G401 (cell line): ENCODE data around the gene PLCXD1. TPM values are rescaled to one million over a fixed set of nuclear protein-coding genes. Genes with fewer than 3 reads are reported as not detected.
A peak's percentile ranks its signal among the peaks of the same experiment; 100 is the strongest.
"Not testable (repeated sequence)": the region's sequence is repeated elsewhere in the genome, so short reads cannot be mapped to it uniquely, and the experiment has no call there.

Experiments
- DNase-seq: peaks from one replicate; pipeline ENCODE4 v3.0.0-alpha.2; 2015; ENCODE audit warnings: low spot score
- in situ Hi-C: cut with HindIII; loops from 2 replicates; pipeline ENCODE4 v1.10.0; 2016; ENCODE audit warnings: low sequenced_read_pairs, mixed read lengths
- total RNA-seq: library from RNA; depleted of rRNA; stranded (reverse); fragments of >200 nt; shearing (Covaris generic); gene quantifications from 2 replicates; pipeline ENCODE4 v1.2.3, GENCODE V29; 2014; rRNA removed

The PLCXD1 gene, protein sequence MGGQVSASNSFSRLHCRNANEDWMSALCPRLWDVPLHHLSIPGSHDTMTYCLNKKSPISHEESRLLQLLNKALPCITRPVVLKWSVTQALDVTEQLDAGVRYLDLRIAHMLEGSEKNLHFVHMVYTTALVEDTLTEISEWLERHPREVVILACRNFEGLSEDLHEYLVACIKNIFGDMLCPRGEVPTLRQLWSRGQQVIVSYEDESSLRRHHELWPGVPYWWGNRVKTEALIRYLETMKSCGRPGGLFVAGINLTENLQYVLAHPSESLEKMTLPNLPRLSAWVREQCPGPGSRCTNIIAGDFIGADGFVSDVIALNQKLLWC
- total RNA-seq = 18.9 and 24.0 TPM in 2 replicates

DNA sequence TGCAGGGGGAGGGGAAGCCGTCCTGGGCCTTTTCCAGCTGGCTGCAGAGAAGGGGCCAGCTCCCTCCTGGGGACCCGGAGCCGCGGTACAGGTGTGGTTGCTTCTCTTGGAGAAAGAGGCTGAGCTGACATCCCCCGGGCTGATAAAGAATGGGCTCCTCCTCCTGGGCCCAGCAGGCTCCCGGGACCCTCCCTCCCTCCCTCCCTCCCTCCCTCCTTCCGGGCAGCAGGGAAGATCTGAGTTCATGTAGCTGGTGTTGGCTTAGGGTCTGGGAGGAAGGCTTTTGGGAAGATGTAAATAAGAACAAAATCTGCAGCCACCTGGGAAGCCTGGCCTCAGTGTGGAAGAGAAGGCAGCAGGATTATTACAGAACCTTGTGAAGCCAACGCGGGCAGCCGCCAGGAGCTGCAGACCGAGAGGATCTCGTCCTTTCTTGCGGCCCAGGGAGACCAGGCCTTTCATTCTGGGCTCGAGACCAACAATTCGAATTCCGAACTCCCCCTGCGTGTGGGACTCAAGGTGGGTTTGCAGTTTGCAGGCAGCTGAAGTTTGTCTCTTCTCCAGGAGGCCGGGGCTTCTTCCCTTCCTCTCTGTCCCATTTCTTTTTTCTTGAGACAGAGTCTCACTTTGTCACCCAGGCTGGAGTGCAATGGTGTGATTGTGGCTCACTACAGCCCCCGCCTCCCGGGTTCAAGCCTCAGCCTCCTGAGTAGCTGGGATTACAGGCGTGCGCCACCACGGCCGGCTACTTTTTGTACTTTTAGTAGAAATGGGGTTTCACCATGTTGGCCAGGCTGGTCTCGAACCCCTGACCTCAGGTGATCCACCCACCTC is at the start of gene PLCXD1:
Gene PLCXD1 (plus strand): TSS at position 216 of the 834 bp plus-strand sequence. CDS start 2,807 bp downstream, outside the sequence.
- in situ Hi-C loops = no loop called here

DNA sequence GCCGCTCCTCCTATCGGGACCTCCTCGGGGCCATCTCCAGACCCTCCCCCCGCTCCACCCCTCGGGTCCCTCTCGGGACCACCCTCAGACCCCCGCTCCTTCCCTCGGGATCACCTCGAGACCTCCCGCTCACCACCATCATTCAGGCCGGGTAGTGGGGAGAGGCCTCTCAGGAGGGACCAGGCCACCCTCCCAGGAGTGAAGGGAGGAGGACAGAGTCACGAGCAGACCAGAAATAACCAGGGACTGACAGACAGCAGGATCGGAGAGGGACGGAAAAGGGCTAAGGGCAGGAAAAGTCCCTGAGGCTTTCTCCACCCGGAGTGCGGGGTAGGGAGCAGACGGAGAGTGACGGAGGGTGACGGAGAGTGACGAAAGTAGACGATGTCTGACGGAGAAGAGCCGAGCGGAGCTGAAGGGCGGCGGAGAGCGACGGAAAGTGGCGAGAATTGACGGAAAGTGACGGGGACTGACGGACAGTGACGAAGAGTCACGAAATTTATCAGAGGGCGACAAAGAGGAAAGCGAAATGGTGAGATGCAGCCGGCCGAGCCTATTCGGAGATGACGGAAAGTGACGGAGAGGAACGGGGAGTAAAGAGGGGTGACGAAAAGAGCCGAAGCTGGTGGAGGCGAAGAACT is 49.4 kb upstream of the PLCXD1 start:
- DNase-seq, in situ Hi-C loops: not testable (repeated sequence)

More for the DNA sequence above, at the start of gene PLCXD1:
- peak; percentile 72 for DNase-seq

DNA sequence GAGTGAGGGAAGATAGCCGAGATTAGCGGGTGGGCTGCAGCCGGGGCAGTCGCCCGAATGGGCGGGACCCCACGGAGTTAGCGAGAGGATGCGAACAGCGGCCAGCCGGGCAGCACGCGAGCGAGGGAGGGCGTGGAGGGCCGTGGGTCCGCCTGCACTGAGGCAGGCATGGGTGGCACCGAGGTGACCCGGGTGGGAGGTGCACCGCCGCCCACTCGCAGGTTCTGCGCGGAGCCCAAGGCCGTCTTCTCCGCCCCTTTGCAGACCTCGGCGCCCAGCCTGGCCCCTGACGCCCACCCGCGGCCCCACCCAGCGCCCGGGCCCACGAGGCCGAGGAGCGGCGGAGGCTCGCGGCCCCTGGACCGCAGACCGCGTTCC is 48.9 kb upstream of the PLCXD1 start:
- in situ Hi-C loops, DNase-seq: not testable (repeated sequence)

DNA sequence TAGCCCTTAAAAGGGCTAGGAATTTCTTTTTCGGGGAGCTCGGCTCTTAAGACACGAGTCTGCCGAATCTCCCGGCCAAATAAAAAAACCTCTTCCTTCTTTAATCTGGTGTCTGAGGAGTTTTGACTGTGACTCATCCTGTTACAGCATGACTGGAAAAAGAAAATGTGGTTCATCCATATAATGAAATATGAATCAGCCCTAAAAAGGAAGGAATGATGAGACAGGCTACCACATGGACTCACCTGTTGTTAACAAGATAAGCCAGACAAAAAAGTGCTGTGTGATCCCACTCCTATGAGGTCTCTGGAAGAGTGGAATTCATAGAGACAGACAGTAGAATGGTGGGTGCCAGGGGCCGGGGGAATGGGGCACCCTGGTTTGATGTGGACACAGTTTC is 45.0 kb upstream of the PLCXD1 start:
- in situ Hi-C loops, DNase-seq: not testable (repeated sequence)

DNA sequence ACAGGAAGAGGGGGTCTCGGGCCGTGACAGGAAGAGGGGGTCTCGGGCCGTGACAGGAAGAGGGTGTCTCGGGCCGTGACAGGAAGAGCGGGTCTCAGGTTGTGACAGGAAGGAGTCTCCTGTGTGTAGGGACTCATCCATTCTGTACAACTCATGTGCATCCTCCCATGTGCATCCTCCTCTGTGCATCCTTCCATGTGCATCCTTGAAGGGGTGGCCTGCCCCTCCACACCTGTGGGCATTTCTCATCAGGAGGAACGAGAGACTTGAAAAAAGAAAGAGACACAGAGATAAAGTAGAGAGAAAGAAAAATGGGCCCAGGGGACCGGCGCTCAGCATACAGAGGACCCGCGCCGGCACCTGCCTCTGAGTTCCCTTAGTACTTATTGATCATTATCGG is 30.2 kb upstream of the PLCXD1 start:
- in situ Hi-C loops = no loop called here
- no peak for DNase-seq

DNA sequence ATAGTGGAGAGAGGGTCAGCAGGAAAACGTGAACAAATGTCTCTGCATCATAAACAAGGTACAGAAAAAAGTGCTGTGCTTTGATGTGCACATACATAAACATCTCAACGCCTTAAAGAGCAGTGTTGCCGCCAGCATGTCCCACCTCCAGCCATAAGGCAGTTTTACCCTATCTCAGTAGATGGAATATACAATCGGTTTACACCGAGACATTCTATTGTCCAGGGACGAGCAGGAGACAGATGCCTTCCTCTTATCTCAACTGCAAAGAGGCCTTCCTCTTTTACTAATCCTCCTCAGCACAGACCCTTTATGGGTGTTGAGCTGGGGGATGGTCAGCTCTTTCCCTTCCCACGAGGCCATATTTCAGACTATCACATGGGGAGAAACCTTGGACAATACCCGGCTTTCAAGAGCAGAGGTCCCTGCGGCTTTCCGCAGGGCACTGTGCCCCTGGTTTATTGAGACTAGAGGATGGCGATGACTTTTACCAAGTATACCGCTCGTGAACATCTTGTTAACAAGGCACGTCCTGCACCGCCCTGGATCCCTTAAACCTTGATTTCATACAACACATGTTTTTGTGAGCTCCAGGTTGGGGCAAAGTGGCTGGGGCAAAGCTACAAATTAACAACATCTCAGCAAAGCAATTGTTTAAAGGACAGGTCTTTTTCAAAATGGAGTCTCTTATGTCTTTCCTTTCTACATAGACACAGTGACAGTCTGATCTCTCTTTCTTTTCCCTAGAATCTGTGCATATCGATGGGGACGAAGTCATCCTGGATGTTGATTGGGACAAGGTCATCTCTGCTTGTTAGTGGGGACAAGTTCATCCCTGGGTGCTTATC is 29.6 kb upstream of the PLCXD1 start:
- in situ Hi-C loops, DNase-seq: not testable (repeated sequence)

DNA sequence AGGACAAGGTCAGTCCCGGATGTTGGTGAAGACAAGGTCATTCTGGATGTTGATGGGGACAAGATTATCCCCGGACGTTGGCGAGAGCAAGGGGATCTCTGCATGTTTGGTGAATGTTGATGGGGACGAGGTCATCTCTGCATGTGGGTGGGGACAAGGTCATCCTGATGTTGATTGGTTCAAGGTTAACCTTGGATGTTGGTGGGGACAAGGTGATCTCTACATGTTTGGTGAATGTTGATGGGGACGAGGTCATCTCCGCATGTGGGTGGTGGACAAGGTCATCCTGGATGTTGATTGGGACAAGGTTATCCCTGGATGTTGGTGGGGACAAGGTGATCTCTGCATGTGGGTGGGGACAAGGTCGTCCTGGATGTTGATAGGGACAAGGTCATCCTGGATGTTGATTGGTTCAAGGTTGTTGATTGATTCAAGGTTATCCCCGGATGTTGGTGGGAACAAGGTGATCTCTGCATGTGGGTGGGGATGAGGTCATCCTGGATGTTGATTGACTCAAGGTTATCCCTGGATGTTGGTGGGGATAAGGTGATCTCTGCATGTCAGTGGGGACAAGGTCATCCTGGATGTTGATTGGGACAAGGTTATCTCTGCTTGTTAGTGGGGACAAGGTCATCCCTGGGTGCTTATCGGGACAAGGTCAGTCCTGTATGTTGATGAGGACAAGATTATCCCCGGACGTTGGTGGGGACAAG is 28.8 kb upstream of the PLCXD1 start:
- no peak for DNase-seq
- in situ Hi-C loops = no loop called here

DNA sequence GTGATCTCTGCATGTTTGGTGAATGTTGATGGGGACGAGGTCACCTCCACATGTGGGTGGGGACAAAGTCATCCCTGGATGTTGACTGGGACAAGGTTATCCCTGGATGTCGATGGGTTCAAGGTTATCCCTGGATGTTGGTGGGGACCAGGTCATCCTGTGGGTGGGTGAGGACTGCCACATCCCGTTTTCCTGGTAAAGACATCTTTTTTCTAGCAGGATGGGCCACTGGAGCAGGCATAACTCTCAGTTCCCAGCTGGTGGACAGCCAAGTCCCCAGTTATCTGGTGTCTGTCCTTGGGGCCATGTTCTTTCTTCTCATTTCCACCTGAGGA is 28.3 kb upstream of the PLCXD1 start:
- no peak for DNase-seq
- in situ Hi-C loops = no loop called here

DNA sequence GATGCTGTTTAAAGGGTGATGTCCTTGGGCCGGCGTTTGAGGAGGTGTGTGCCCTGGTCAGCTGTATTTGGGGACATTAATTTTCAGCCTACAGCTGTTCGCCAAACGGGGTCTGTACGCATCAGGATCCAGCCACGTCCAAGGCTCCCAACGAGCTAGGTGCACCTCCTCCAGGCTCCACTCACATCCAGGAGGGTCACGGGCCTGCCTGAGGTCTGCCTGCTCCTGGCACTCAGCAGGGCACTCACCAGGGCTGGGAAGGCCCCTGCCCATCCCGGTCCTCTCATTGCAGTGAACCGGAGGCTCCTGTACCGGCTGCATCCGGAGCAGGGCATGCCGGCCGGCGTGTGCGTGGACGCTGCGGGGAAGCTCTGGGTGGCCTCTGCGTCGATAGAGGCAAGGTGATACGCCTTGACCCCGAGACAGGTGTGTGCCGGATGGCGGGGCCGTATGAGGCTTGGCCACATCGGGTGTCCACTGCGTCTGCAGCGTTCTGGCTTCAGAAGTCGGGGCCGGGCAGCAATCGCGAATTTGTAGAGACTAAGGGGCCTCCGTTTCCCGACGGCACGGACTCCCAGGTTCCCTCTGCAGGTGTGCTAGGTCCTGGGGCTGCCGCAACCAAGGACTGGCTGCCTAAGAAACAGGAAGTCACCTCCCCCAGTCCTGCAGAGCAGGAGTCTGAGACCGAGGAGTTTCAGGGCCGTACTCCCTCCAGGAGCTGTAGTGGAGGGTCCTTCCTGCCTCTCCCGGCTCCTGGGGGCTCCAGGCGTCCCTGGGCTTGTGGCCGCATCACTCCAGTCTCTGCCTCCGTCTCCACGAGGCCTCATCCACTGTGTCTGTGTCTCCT is 27.5 kb upstream of the PLCXD1 start:
- in situ Hi-C loops = no loop called here
- DNase-seq = no peak

DNA sequence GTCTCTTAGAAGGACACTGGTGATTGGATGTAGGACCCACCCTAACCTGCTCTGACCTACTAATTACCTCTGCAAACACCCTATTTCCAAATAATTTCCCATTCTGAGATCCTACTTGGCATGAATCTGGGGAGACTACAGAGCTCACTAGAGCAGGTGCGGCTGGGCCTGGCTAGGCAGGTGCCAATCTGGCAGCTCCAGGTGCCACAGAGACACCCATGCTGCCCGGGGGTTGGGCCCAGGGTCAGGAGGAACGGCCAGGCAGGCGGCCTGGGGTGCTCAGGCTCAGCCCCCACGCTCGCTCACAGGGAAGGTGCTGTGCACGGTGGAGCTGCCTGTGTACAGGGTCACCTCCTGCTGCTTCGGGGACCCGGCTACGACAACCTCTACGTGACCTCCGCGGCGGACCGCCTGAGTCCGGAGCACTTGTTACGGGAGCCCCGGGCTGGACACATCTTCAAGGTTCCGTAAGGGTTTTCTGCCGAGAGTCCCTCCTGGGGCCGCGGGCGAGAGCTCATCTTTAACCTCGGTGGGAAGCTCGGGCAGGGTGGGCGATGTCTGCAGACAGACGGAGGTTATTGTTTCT is 26.5 kb upstream of the PLCXD1 start:
- DNase-seq = no peak
- in situ Hi-C loops = no loop called here

DNA sequence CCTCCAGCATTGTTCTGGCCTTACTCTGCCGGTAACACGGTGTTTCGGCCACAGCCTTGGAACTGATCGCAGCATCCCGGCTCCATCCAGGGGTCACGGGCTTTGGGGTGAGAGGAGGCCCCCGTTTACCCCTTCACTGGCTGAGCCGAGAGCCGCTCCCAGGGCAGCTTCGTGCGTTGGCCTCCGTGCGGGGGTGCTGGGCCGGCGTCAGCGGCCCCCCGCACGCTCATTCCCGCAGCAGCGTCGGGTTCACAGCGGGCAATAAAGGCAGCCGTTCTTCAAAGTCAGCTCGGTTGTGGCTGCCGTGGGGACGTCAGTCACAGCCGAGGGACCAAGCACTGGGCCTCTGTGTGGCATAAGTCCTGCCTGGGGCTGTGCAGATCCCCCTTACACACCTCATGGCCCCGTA is 25.3 kb upstream of the PLCXD1 start:
- in situ Hi-C loops = no loop called here
- no peak for DNase-seq

DNA sequence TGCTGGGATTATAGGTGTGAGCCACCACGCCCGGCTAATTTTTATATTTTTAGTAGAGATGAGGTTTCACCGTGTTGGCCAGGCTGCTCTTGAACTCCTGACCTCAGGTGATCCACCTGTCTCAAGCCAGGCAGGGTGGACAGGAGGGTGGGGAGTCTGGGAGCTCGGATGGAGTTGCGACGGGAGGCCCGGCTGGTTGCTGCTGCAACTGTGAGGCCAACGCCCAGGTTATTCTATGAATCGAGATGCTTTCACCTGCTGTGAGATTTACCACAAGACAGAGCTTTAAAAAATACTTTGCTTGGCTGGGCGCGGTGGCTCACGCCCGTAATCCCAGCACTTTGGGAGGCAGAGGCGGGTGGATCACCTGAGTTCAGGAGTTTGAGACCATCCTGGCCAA is 24.1 kb upstream of the PLCXD1 start:
- in situ Hi-C loops, DNase-seq: not testable (repeated sequence)

DNA sequence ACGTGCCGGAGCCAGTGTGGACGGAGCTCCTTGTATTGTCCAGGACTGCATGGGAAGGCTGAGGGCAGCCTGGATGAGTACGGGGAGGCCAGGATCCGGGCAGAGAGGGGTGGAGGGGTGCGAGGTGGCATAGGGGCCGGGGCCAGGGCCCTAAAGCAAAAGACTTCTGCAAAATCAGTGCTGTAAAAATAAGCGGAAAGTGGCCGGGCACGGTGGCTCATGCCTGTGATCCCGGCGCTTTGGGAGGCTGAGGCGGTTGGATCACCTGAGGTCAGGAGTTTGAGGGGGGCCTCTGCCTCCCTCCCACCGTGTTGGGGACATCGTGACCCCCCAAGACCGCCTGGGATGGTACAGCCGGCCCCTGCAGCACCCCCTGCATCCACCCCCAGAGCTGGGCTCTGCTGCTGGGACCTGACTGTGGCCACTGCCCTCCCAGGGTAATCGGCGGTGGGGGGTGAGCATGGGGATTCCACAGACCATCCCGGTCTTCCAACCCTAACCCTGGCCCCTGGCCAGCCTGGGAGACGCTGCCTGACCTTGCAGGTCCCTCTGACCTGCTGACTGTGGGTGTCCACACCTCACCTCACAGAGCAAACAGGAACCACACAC is 23.4 kb upstream of the PLCXD1 start:
- DNase-seq = no peak
- in situ Hi-C loops = no loop called here

DNA sequence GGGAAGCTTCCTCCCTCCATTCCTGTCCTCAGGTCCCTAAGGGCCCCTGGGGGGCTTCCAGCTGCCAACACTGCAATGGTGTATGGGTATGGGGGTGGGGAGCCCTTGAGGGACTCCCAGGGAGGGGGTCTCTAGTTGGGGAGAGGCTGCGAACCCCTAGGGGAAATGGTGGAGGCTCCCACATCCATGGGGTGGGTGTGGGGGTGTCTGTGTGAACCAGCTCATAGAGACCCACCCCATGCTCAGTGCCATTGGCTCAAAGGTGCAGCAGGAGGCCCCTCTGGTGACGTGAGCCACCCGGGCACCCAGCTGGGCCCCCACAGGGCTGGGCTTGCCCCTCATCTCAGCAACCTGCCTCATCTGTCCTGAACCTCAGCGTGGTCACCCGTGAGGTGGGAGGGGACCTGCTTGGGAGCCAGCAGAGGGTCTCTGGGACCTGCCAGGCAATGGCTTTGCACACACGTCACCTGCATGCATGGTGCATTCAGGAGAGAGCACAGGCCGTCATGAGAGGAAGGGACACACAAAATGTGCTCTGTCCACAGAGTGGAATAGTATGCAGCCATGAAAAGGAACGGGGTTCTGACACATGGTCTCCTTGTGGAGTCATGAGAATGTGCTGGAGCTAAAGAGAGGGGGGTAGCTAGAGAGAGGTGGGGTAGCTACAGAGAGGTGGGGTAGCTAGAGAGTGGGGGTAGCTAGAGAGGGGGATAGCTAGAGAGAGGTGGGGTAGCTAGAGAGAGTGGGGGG is 22.7 kb upstream of the PLCXD1 start:
- in situ Hi-C loops = no loop called here

DNA sequence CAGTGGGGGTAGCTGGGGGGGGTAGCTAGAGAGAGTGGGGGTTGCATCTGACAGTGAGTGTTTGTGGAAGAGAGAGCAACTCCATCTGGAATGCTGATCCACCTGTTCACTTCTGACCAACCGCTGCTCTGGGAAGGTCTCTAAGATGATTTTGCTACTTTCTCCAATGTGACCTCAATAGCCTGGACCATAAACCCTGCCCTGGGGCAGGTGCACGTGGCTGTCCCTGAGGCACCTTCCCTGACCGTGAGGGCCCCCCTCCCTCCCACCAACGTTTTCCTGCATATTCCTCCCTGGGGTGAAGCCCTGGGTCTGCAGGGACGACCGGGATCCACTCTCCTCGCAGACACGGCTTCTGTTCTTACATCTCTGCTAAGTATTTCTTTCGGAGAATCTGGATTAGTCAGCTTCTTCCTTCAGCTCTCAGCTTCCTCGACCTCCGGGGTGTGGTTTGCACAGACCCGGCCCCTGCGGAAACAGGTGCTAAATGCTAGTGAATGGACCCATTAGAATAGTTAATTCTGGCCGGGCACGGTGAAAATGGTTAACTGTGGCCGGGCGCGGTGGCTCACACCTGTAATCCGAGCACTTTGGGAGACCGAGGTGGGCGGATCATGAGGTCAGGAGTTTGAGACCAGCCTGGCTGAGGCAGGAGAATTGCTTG is 21.4 kb upstream of the PLCXD1 start:
- no peak for DNase-seq
- in situ Hi-C loops = no loop called here

More for the DNA sequence above, 22.7 kb upstream of the PLCXD1 start:
- no peak for DNase-seq
